Kidney tubule cell (primary cell): ENCODE data around the gene DDX39B.

ENCODE experiments used
- DNase-seq: peaks from one replicate; pipeline ENCODE4 v3.0.0-alpha.2; 2018; ENCODE audit warnings: low spot score

Gene DDX39B

DNA sequence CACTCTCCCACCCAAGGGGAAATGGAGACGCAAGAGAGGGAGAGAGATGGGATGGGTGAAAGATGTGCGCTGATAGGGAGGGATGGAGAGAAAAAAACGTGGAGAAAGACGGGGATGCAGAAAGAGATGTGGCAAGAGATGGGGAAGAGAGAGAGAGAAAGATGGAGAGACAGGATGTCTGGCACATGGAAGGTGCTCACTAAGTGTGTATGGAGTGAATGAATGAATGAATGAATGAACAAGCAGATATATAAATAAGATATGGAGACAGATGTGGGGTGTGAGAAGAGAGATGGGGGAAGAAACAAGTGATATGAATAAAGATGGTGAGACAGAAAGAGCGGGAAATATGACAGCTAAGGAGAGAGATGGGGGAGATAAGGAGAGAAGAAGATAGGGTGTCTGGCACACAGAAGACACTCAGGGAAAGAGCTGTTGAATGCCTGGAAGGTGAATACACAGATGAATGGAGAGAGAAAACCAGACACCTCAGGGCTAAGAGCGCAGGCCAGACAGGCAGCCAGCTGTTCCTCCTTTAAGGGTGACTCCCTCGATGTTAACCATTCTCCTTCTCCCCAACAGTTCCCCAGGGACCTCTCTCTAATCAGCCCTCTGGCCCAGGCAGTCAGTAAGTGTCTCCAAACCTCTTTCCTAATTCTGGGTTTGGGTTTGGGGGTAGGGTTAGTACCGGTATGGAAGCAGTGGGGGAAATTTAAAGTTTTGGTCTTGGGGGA lies 34.3 kb upstream of the DDX39B start:
- DNase-seq, result peak; percentile 7

DNA sequence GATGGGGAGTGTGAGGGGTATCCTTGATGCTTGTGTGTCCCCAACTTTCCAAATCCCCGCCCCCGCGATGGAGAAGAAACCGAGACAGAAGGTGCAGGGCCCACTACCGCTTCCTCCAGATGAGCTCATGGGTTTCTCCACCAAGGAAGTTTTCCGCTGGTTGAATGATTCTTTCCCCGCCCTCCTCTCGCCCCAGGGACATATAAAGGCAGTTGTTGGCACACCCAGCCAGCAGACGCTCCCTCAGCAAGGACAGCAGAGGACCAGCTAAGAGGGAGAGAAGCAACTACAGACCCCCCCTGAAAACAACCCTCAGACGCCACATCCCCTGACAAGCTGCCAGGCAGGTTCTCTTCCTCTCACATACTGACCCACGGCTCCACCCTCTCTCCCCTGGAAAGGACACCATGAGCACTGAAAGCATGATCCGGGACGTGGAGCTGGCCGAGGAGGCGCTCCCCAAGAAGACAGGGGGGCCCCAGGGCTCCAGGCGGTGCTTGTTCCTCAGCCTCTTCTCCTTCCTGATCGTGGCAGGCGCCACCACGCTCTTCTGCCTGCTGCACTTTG lies 33.6 kb upstream of the DDX39B start, which contains the start of gene TNF:
Gene TNF (plus strand): TSS at position 231 of the 567 bp plus-strand sequence. CDS start 177 bp downstream, at position 408.
- DNase-seq, result peak; percentile 89

DNA sequence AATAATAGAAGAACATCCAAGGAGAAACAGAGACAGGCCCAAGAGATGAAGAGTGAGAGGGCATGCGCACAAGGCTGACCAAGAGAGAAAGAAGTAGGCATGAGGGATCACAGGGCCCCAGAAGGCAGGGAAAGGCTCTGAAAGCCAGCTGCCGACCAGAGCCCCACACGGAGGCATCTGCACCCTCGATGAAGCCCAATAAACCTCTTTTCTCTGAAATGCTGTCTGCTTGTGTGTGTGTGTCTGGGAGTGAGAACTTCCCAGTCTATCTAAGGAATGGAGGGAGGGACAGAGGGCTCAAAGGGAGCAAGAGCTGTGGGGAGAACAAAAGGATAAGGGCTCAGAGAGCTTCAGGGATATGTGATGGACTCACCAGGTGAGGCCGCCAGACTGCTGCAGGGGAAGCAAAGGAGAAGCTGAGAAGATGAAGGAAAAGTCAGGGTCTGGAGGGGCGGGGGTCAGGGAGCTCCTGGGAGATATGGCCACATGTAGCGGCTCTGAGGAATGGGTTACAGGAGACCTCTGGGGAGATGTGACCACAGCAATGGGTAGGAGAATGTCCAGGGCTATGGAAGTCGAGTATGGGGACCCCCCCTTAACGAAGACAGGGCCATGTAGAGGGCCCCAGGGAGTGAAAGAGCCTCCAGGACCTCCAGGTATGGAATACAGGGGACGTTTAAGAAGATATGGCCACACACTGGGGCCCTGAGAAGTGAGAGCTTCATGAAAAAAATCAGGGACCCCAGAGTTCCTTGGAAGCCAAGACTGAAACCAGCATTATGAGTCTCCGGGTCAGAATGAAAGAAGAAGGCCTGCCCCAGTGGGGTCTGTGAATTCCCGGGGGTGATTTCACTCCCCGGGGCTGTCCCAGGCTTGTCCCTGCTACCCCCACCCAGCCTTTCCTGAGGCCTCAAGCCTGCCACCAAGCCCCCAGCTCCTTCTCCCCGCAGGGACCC lies 32.6 kb upstream of the DDX39B start:
- DNase-seq, result no peak

DNA sequence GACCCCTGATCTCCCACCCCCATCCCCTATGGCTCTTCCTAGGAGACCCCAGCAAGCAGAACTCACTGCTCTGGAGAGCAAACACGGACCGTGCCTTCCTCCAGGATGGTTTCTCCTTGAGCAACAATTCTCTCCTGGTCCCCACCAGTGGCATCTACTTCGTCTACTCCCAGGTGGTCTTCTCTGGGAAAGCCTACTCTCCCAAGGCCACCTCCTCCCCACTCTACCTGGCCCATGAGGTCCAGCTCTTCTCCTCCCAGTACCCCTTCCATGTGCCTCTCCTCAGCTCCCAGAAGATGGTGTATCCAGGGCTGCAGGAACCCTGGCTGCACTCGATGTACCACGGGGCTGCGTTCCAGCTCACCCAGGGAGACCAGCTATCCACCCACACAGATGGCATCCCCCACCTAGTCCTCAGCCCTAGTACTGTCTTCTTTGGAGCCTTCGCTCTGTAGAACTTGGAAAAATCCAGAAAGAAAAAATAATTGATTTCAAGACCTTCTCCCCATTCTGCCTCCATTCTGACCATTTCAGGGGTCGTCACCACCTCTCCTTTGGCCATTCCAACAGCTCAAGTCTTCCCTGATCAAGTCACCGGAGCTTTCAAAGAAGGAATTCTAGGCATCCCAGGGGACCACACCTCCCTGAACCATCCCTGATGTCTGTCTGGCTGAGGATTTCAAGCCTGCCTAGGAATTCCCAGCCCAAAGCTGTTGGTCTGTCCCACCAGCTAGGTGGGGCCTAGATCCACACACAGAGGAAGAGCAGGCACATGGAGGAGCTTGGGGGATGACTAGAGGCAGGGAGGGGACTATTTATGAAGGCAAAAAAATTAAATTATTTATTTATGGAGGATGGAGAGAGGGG lies 31.7 kb upstream of the DDX39B start:
- DNase-seq, result peak; percentile 17

DNA sequence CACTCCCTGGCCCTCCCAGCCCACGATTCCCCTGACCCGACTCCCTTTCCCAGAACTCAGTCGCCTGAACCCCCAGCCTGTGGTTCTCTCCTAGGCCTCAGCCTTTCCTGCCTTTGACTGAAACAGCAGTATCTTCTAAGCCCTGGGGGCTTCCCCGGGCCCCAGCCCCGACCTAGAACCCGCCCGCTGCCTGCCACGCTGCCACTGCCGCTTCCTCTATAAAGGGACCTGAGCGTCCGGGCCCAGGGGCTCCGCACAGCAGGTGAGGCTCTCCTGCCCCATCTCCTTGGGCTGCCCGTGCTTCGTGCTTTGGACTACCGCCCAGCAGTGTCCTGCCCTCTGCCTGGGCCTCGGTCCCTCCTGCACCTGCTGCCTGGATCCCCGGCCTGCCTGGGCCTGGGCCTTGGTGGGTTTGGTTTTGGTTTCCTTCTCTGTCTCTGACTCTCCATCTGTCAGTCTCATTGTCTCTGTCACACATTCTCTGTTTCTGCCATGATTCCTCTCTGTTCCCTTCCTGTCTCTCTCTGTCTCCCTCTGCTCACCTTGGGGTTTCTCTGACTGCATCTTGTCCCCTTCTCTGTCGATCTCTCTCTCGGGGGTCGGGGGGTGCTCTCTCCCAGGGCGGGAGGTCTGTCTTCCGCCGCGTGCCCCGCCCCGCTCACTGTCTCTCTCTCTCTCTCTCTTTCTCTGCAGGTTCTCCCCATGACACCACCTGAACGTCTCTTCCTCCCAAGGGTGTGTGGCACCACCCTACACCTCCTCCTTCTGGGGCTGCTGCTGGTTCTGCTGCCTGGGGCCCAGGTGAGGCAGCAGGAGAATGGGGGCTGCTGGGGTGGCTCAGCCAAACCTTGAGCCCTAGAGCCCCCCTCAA lies 30.5 kb upstream of the DDX39B start, which contains the start of gene LTA:
Gene LTA (plus strand): TSS at position 249 of the 871 bp plus-strand sequence. CDS start 454 bp downstream, at position 703.
- DNase-seq, result no peak

DNA sequence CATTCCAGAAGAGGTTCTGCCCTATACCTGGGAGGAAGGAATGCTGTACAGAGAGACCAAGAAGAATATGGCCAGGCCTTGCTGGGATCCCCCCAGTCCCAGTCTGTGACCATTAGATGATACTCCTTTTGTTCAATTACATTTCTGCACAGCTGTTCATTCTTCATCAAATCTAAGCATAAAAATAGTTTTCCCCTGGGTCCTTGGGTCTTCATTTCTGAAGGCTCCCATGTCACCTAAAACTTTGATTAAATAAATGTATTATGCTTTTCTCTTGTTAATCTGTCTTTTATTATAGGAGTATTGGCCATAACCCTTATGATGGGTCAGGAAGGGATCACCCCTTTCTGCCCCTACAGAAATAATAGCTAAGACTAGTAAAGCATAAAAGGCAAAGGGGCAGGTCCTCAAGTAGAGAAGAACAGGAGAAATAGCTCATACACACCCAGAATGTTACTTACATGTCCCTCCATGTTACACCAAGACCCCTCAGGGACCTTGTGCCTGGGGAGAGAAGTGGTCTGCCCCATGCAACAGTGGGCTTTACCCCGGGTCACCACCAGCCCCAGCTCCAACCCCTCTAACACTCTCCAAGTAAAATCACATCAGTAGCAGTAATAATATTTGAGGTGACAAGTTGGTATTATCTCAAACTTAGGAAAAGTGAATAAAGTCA lies 28.2 kb upstream of the DDX39B start:
- no peak for DNase-seq

DNA sequence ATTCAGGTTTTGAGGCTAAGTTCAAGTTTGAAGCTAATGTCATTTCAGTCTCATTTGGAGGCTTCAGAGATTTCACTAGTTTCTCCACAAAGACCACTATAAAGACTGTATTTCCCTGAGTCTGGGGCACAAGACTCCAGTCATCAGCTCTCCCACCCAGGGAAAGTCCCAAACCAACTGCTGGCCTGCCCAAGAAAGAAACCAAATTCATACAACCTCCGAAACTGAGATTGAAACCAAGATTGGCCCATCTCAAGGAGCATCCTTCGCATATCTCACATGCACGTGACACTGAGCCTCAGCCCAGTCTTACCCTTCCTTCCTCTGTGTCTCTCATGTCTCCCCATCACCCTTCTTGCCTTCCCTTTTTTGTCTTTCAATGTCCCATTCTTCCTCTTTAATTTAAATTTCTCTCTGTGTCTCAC lies 26.7 kb upstream of the DDX39B start:
- DNase-seq, result no peak

DNA sequence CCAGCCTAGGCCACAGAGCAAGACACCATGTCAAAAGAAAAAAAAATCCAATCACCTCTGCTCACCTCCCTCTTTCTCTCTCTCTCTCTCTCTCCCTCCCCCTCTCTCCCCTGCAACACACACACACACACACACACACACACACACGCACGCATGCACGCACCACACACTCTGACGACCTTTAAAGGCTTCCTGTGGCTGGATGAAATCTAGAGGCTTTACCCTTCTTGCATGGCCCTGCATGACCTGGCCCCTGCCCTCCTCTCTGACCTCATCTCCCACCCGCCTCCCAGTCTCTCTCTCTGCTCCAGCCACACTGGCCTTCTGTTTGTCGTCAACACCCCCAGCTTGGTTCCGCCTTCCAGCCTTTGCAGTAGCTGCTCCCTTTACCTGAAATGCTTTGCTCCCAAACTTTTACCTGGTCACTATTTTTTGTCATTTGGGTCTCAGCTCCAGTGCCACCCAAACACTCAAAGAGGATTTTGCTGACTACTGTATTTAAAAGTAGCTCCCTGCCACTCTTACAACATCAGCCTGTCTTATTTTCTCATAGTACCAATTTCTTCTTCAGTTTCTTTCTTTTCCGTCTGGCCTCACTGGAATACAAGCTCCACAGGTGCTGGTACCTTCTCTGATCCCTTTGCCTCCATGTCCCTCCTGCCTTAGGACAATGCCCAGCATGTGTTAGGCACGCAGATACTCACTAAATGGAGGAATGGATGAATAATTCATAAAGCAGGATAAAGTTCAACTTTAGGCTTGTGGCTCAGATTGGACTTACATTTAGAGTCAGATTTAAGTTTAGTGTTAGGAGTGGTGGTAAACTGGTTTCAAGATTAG lies 25.9 kb upstream of the DDX39B start:
- no peak for DNase-seq

DNA sequence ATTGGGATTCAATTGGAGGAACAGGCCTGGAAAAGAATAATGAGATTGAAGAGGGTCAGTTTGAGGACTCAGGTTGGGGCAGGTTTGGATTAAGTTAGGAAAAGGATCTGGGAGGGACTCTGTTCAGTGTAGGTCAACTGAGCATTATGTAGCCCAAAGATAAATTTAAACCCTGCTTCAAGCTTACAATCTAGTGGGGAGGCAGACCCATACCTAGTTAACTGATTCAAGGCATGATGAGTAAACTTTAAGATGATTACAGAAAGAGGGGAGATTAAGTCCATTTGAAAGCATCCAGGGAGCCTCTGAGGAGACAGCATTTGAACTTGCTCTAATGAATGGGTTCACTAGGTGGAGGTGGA lies 18.9 kb upstream of the DDX39B start:
- DNase-seq, result no peak

DNA sequence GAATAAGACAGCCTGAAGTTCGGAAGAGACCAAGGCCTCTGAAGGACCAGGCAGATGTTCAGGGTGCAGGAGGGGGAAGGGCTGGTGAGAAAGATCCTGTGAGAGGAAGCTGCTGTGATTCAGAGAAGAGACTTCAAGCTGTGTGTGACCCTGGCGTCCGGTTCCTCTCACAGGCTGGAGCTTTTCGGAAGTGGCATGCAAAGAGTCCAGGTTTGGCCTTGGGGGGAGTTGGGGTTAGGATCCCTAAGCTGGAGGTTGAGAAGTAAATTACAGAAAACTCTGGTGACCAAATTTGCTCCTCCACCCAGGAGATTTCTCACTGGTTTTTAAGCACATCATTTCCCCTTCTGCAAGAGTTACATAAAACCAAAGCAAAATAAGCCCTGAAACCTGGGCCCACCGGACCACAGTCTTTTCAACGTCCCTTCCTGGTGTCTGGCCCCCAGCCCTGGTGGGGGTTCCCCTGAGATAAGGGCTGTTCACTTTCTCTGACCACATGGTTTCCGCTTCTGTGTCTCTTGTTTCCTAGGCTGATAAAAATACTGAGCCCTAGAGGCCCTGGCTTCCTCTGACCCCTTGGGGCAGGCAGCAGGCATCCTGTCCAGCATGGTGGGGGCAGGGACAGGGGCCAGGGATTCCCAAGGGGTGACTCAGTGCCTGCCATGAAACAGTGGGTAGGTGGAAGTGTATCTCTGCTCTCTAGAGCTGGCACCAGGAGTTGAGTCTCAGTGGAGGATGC lies 18.3 kb upstream of the DDX39B start:
- DNase-seq, result peak; percentile 92

DNA sequence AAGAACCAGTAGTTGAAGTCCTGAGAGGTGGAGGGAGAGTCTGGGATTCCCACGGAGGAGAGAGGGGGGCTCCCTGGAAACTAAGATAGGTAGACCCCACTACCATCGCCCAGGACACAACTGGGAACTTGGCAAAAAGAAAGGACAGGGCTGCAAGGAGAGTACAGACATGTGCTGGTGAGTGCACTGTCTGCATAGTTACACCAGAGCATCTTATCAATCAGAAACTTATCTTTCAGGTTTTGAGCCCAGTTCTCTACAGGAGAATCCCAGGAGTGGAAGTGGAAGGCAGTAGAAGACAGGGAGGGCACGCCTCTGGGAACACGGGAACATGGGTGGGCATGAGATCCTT lies 17.8 kb upstream of the DDX39B start:
- no peak for DNase-seq

DNA sequence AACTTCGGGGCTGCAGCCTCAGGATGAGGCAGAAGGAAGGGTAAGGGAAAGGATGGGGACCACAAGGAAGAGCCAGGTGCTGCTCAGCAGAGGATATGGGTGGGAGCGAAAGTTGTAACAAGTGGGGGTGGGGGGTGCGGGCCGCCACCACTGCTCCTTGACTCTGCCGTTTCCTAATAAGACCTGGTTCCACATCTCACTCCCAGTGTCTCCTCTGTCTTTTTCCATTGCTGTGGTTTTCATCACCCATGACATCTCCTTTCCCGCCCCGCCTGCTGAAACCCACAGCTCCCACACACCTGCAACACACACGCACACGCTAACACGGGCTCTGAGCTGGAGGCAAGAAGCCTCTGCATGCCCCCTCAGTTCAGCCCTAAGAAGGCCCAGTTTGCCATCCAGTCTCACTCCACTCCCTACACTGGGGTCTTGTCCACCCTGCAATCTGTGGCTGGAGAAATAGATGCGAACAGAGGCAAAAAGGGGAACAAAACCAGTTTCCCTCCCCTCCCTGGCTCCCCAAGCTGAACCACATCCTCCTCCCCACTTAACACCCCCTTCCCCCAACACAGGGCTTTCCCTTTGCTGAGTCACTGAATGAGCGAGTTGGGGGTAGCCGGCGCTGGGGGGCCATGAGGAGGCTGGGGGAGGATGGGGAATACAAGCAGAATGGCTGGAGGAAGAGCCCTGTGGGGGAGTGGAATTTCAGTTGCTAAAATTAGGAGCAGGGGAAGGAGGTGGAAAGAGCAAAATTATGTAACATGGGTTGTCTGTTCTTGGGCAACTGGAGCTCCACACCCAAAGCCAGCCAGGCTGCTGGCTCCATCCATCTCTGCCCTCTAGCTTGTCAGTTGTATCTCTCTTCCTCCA lies 17.1 kb upstream of the DDX39B start:
- DNase-seq, result no peak

DNA sequence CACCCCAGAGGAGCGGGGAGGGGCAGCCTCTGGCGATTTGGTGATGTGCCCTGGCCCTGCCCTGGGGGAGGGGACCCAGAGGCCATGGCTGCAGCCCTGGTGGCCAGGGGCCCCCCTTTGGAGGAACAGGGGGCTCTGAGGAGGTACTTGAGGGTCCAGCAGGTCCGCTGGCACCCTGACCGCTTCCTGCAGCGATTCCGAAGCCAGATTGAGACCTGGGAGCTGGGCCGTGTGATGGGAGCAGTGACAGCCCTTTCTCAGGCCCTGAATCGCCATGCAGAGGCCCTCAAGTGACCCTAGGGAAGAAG lies 16.5 kb upstream of the DDX39B start:
- no peak for DNase-seq

DNA sequence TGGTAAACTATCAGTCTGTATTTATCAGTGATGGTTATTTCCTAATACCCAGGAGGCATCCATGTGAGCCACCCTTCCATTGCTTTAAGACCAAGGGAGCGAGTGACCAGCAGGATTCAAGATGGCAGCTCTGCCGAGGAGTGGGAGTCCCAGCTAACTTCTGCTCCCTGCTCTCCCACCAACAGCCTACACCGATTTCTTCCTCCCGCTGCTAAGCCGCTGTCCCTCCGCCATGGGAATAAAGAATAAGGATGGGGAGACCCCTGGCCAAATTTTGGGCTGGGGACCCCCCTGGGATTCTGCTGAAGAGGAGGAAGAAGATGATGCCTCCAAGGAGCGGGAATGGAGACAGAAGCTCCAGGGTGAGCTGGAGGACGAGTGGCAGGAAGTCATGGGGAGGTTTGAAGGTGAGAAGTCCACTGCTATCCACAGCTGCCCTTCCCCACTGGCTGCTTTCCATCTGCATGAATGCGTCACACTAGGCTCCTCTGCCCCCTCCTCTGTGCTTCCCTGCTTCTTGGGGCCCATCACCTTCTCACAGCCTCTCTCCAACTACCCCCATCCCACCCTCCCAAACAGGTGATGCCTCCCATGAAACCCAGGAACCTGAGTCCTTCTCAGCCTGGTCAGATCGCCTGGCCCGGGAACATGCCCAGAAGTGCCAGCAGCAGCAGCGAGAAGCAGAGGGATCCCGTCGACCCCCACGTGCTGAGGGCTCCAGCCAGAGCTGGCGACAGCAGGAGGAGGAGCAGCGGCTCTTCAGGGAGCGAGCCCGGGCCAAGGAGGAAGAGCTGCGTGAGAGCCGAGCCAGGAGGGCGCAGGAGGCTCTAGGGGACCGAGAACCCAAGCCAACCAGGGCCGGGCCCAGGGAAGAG lies 15.9 kb upstream of the DDX39B start:
- DNase-seq, result no peak

DNA sequence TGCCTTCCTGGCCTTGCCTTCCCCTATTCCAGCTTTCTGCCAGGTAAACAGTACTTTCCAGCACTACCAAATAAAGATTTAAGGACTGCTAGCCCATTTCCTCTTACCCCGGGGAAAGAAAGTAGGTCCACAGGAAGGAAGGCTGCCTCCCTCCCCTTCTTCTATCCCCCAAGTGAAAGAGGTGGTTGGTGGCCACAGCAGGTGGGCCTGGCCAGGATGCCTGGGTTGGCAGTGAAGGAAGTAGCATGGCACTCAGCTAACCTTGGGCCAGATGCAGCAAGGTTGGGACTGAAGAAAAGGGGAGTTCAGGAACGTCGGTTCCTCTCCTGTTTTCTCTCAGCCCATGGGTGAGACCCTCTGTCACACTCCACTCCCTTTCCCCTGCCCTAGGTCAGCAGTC lies 14.5 kb upstream of the DDX39B start:
- DNase-seq, result no peak

DNA sequence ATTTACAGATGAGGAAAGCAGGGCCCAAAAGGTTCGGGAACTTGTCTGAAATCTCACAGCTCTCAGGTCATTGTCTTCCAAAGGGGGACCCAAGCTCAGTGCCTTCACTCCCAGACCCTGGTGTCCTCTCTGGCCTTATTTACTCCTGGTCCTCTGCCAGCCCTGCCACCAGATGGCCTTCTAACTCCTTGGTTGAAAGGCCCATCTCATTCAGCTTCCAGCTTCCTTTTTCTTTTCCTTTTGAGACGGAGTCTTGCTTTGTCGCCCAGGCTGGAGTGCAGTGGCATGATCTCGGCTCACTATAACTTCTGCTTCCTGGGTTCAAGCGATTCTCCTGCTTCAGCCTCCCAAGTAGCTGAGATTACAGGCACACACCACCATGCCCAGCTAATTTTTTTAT lies 9.6 kb upstream of the DDX39B start:
- DNase-seq, result peak; percentile 78

DNA sequence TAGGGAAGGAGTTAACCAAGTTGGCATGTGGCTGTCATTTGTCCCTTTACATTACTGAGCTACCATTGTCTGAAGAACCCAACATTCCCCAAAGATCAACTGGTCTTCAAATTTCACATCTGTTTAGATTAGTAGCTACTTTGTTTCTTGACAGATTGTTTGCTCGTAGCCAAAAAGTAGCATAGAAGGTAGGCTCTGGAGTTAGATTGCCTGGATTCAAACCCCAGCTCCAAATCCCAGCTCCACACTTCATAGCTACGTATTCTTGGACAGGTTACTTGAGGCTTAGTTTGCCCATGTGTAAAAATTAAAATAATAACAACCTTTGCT lies 6.7 kb upstream of the DDX39B start:
- no peak for DNase-seq
